Activated CD4-positive, alpha-beta T cell treated with anti-CD3 and anti-CD28 coated beads, Interleukin-2, Interleukin-6, amounts not matched to agents 100 ng/mL and 50 ng/mL, durations not matched to agents 16 hours and 8 hours (primary cell): ENCODE data around the gene SLC35F1.
"Not testable (repeated sequence)": the region's sequence is repeated elsewhere in the genome, so short reads cannot be mapped to it uniquely, and the experiment has no call there.

ENCODE experiments used
- DNase-seq: peaks from one replicate; pipeline ENCODE4 v3.0.0-alpha.2; 2020

SLC35F1 gene

DNA sequence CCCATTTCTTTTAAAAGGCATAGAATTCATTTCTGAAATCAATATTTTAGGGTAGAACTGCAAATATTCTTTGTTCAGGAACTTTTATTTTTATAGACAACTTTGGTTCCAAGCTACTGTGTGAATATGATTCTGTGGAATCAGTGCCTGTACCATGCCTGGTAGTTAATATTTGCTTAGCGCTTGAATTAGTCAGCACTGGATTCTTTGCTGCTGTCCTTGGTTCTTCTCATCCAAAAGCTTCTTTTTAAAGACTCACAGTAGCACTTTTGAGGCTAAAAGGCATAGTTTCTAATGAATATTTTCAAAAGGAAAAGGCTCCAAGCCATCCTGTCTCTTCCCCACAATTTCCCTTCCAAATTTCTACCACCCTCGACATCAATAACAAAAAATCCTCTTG, 109.5 kb downstream of the SLC35F1 start:
- DNase-seq, result no peak

DNA sequence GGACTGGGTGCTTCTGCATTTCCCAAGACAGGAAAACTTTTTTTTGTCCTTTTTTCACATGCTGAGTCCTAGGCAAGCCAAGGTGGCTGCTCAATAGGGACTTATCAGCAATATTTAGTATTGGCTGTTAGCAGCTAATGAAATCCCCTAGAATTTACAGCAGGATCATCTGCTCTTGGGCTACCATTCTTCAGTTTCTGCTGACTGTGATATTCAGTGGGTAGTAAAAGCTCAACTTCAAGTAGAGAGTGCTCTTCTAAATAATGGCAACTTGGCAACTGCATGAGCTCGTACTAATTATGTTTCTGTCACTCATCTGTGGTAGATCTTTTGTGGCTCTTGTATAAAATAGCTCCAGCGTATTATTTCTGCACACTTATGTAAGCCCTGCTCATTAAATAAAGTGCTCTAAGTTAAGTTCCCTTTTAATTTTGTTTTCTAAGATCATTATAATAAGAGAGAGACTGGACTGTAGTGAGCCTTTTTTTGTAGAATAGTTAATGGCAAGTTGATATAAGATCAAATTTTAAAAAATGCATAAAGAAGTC, 110.3 kb downstream of the SLC35F1 start:
- no peak for DNase-seq

DNA sequence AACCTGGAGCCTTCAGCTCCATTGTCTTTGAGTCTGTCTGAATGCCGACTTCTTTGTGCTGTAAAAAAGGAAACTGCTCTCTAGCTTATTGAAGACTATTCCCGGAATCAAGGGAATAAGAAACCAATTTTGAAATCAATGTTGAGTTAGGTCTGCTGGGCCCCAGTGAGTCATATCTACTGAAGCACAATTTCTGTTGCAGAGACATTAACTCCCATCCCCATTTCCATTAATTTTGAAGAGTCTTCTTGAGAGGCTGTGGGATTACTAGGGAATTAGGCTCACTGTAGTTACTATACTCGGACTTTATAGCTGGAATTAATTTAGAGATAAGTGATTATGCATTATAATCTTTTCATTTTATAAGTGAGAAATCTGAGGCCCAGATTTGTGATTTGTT, 116.7 kb downstream of the SLC35F1 start:
- DNase-seq, result no peak

DNA sequence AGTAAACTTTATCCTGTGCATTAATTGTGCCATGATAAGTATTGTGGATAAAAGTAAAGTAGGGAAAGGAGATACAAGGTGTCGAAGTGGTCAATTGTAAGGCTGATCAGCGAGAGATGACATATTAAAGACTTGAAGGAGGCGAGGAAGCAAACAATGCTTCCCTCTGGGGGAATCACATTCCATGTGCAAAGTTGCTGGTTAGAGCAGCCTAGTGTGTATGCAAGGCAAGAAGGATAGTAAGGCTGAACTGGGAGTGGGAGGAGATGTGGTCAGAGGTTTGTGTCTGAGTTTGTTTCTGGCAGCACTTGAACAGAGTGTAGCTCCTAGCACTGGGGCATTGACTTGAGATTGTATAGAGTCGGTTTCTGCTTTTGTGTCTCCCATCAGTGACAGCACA, 122.9 kb downstream of the SLC35F1 start:
- DNase-seq, result no peak

DNA sequence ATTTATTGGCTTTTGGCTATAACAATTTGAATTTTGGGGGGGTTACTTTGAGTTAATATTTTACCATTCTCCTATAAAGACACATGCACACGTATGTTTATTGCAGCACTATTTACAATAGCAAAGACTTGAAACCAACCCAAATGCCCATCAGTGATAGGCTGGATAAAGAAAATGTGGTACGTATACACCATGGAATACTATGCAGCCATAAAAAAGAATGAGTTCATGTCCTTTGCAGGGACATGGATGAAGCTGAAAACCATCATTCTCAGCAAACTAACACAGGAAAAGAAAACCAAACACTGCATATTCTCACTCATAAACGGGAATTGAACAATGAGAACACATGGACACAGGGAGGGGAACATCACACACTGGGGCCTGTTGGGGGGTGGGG, 130.4 kb downstream of the SLC35F1 start:
- DNase-seq, result not testable (repeated sequence)

DNA sequence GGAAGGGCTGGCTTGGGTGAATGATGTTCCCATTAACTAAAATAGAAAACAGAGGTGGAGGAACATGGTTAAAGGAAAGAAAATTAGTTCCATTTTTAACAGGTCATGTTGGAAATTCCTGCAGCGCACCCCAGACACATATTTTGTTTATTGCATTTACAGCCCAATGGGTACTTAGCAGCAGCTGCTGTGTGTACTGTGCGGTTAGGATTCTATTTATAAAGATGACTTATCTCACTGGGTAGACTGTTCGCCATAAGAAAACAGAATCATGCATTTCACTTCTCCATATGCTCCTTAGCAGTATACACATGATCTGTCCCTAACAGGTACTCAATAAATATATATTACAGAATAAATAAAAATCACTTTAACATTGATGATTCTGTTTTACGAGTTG, 135.8 kb downstream of the SLC35F1 start:
- DNase-seq, result no peak

DNA sequence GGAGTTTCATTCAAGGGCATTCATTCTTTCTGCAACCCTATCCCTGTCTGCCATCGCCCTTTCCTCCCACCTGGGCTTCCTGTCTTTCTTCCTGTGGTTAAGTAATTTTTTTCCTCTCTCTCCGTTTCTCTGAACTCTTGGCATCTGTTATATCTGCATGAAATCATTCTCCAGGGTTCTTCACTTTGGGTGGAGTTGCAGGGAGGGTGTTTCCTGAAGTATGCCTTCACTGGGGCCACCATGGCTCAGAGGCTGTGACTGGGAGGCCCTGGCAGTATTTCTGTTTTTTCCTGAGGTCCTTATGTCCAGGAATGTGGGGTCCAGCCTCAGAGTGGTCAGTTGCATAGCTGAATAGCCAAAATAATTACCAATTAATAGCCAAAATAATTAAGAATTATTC, 137.2 kb downstream of the SLC35F1 start:
- no peak for DNase-seq

DNA sequence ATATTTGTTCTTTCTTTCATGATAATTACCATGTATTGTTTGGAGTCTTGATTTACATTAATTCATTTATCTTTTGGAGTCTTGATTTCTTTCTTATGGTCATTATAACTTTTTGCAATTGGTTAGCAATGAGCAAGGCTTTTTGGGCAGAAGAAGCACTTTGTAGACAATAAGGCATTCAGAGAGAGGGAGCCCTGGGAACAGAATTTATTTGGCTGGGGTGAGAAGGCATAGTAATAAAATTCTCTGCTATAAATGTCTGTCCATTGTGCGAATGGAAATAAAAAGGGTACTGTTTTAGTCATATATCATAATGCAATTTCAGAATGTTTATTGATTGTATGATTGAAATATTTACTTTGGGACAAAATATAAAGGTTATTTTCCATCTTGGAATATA, 147.0 kb downstream of the SLC35F1 start:
- no peak for DNase-seq

DNA sequence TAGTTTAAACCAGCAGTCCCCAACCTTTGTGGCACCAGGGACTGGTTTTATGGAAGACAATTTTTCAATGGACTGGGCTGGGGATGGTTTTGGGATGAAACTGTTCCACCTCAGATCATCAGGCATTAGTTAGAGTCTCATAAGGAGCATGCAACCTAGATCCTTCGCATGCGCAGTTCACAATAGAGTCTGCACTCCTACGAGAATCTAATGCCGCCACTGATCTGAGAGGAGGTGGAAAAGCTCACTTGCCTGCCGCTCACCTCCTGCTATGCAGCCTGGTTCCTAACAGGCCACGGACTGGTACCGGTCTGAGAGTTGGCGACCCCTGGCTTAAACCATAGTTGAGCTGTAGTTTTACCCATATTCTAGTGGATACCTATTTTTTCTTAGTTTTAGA, 154.6 kb downstream of the SLC35F1 start:
- no peak for DNase-seq

DNA sequence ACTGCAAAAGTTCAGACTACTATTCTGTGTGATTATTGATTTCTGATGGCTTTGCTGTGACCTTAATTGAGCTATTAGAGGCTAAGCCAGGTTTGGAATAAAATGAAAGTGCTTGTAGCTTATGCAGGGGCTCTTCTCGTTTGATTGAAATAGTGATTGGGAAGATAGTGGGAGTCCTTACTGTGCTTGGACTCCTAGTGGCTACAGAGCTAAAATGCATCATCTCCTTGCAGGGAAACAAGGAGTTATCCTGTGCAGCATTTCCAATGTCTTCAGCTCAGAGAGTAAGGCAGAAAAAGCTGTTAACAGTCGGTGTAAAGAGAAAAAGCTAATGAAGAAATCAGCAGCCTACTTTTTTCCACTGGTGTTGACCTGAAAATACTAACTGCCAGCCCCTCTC, 173.5 kb downstream of the SLC35F1 start:
- no peak for DNase-seq

DNA sequence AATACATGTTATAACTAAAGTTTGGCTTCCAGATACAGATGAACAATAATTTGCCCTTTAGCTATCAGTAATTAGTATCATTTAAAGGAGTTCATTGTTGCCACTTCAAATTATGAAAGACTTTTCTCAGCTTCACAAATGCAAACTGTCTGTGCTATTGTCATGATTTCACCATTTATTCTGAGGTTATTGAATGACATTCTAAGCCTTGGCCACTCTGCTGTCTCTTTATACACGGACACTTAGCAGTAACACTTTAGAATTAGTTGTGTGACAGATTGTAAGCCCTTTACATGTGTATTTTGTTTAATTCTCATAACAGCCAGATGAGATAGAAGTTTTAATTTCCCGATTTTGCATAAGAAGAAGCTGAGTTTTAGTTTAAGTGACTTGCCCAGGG, 176.6 kb downstream of the SLC35F1 start:
- DNase-seq, result no peak

DNA sequence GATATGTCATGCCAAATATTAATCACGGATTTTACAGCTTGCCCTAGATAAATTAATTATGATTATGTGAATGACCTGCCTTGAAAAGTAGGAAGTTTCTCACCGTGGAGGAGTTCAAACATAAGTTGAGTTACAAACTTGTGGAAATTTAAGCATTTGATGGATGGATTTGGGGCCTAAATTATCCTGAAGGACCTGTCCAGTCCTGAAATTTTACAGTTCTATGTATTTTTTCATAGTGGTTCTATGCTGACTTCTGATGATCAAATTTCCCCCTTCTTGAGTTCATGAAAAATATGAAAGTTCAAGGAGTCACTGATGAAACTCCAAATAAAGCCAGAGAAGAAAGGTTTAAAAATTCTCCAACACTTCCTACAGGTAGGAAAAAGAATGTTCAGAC, 178.6 kb downstream of the SLC35F1 start:
- DNase-seq, result no peak

DNA sequence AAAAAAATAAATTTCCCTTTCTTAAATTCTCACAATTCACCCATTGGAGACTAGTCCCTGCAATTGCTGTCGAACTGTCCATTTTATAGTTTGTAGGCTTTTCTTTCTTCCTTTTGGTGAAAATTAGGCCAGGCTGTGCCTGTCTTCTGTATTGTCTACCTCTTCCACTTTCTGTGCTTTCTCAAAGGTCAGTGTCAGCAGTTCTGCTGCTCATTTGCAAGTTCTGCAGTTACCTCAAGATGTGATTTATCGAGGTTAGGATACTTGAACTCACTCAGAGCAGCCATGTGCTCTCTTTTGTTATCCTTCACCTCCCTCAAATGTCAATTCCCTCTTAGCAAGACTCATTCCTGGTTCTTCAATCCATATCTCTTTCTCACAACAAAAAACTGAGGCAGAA, 179.1 kb downstream of the SLC35F1 start:
- DNase-seq, result no peak

DNA sequence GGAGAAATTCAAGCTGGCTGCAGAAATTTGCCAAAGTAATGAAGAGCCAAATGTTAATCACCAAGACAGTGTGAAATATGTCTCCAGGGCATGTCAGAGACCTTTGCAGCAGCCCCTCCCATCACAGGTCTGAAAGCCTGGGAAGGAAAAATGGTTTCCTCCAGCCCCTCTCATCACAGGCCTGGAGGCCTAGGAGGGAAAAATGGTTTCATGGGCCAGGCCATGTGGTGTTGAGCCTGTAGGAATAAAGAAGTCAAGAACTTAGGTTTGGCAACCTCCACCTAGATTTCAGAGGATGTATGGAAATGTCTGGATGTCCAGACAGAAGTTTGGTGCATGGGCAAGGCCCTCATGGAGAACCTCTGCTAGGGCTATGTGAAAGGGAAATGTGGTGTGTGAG, 185.0 kb downstream of the SLC35F1 start:
- DNase-seq, result no peak

DNA sequence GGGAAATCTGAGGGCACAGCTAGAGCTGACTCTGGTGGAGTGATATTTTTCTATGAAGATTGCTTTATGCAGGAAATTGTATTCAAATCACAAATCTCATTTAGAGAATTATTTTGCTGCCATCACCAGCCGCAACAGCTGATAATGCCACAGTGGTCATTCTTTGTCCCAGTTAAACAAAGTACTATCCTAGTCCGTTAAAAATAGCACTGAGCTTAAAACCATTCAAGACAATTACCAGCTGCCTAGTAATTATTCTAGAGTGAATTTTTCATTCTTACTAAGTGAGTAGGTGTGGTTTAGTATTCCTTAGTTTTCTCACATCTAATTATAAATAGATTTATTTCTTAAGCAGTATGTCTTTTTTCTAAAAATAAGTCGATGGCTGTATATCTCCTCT, 190.5 kb downstream of the SLC35F1 start:
- DNase-seq, result no peak

DNA sequence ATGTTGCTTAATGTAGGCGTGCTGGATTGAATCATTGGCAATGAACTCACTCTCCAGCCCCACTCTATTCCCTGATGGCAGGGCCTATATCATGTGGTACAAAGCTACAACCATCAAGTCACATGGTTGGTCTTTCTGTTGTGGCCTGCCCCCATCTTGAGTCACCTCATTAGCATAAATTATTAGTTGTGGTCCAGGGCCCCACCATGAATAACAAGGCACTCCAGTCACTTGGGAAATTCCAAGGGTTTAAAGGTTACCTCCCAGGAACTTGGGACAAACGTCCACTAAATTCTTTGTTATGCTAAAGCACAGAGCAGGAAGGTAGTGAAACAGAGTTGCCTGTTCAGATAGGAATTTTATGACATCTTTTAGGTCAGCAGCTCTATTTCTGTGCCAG, 193.7 kb downstream of the SLC35F1 start:
- DNase-seq, result no peak

DNA sequence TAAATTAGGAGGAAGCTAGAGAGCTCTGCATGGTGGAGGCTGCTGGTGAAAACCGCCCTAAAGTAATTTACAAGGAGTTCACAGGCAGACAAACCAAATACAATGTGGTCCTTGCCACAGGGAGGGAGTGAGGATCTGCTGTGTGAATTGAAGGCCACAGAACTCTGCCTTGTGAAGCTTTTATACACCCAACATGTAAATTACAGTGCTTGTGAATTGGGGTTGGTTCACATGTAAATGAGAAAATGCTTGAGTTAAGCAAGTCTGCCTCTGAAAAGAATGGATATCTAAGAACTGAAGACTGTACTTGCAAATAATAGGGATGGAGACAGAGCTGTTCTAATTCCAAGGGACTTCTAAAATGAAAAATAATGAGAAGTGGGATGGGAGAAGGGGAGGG, 194.2 kb downstream of the SLC35F1 start:
- no peak for DNase-seq

DNA sequence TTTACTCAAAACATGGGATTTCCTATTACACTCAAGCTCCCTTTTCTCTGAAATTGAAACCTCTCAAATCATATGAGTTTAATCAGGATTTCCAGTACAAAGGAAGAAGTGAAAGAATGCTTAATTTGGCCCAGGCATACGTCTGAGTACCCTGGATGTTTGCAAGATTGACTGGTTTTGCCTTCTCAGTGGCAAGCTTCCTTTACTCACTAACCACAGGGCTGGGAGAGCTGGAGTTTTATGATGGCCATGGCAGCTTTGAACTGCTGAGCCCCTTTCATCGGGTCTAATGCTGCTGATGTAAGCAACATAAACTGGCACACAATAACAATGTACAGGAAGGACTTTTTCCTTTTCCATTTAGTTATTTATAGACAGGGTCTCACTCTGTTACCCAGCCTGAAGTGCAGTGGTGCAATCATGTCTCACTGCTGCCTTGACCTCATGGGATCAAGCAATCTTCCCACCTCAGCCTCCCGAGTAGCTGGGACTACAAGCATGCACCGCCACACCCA, 194.8 kb downstream of the SLC35F1 start:
- no peak for DNase-seq

DNA sequence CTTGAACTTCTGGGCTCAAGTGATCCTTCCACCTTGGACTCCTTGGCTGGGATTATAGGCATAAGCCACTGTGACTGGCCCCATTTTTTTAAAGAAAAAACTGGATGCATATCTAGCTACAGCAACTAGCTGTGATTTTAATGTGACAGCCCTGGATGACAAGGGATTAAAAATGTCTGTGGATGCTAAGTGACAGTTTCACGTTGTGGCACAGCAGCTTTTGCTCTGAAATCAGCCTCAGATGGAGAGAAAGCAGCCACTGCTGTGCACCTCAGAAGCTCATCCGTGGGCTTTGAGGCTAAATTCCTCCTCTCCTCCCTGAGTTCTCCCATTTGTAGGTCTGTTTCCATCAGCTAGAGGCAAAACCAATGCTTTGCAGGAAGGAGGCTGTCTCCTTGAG, 195.3 kb downstream of the SLC35F1 start:
- no peak for DNase-seq

DNA sequence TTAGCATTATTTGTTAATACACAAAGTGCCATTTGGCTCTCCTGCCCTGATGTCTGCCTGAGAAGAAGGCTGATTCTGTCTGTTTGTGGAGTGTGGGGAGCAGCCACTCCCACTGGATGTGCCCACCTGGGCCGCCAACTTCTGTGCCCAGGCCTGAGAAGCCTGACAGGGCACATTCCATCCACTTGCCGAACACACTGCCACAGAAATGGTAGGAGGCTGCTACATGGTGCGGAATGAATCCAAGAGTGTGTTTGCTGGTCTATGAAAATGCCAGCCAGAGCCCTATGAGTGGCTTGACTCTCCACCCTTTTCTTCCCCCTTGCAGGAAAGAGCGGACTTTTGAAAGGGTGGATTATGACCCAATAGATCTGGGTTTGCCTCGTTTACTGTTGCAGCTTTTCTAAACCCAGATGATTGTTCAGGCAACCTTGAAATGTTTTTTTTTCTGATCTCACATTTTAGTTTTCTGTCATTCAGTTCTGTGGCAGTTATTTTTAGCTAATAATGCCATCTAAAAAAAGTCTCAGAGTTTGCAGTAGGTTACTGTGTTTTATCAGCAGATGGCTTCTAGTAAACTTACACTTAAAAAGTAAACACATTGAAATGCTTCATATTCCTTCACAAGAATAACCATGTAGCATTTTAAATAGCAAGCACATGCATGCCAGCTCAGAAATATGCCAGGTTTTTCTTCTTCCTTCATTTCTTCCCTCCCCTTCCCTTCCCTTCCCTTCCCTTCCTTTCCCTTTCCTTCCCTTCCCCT, 196.5 kb downstream of the SLC35F1 start:
- no peak for DNase-seq

DNA sequence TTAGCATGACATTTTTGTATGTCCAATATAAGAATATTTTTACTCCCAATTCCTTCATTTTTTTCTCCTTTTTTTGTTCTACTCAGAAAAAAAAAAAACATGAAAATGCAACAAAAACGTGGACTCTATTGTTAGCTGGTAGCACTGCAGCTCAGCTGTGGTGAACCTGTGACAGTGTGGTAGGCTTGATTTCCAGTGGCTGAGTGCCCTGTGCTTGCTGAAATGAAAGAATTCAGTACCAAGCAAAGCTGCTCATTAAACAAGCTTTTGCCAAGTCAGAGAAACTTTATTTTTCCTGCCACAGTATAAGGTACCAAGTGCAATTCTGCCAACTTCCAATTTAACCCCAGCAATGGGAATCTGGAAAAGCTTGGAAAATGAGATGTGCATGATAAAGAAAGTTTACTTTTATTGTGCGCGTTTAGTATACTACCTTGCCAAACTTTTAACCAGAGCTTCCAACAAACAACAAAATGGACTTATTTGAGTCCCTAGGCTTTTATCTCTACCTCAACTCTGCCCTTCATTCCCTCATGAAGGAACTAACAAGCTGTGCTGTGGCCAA, 215.2 kb downstream of the SLC35F1 start:
- DNase-seq, result no peak

DNA sequence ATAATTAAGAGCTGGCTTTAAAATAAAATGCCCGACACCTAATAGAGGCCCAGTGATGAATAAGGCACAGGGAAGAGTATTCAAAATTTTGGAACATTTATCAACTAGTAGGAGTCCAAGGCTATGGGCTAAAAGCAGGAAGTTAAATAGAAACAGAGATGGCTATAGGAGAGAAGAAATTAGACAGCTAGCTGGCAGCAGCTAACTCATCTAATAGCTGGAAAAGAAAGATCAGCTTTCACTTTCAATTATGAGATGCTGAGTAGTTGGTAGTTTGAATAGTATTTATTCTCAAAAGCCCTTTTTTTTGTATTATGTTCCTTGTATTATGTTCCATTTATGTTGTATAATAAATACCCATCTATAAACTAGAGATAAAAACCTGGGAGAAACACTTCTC, 215.7 kb downstream of the SLC35F1 start:
- no peak for DNase-seq

DNA sequence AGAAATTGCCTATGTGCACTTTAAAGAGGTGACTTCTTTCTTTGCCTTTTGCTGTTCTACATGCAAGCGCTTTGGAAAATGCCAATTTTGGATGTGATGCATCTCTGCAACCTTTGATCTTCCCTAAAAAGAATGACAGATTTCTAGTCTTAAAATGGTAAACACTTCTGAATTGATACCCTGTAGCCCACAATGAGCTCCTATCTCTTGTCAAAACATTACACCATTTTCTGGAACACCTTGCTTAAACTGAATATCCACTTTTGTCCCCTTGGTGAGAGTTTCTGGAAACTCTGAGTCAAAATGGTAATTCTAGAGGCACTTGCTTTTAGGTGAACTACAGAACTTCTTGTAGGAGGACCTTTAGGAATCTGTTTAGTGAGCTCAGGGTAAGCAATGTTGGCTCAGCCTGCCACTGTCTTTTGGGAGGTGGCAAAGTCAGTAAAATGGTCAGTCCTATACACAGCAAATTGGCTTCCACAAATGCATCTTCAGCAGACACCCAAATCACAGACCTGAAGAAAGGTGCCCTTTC, 216.5 kb downstream of the SLC35F1 start:
- DNase-seq, result no peak

DNA sequence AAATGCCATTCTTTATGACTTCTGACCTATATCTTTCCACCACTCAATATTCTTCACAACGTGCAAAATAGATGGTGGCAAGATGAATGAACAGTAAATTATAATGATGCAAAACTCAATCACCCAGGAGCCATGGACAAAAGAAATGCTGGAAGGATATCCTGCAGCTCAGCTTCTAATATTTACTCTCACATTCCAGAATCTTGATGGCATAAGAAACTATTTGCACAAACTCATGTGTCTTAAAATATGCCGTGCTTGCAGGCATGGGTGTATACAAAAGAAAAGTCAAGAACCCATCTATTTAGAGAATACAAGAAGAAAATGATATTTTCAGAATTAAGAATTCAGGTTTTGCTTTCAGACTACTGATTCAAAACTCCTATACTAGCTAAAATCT, 217.8 kb downstream of the SLC35F1 start:
- DNase-seq, result no peak
